ENCODE measurements around the gene GRK4. TPM values are rescaled to one million over a fixed set of nuclear protein-coding genes. Genes with fewer than 3 reads are reported as not detected.
"Not testable (repeated sequence)": the region's sequence is repeated elsewhere in the genome, so short reads cannot be mapped to it uniquely, and the experiment has no call there.

Gene GRK4
- polyA plus RNA-seq, 1 experiment: 3.7 TPM

DNA sequence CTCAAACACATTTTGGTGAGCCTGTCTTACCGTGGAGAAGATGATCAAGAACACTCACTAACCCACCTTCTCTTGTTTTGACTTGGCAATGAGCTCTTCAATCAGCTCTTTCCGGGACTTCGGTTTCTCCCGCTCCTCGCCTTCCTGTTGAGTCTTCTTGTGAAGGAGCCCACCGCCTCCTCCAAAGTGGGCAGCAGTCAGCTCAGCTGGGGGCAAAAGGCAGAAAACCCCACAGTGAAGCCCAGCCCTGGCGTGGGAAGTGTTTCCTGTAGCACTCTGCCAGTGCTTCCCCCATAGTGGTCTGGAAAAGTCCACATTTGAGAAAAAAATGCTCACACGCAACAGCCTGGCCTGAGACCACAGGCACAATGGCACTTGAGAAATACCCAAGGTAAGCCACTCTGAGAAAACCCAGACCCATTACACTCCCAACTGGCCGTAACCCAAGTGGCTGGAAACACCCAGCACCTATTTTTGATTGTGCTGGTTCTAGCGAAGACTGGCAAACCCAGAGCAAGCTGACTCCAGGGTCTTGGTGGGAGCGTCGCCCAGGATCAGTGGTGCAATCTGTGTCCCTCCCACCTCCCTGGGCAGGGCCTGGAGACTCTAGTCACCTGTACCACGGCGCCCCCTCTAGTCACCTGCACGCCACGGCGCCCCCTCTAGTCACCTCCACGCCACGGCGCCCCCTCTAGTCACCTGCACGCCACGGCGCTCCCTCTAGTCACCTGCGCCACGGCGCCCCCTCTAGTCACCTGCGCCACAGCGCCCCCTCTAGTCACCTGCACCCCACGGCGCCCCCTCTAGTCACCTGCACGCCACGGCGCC, 8.8 kb upstream of the GRK4 start:
- Histone ChIP-seq H3K27ac (ENCODE audit: low read depth, low read length) (no peak overlapping the region), H3K27me3 (ENCODE audit: control insufficient read depth, insufficient read depth, low read length) (no peaks in the 10 kb centered on the region), H3K9me3 (ENCODE audit: control insufficient read depth, insufficient read depth, low read length) (peaks cover 3% of the 10 kb centered on the region; the same call in 1 of the 2 replicates), H3K4me3 (ENCODE audit: low read depth, low read length) (no peak overlapping the region)
- DNase-seq (ENCODE audit: low read depth, low spot score): no peak
- ChIA-PET POLR2A (interaction anchor here (1.2 kb wide), 1 partner anchor 8 kb away, joined by 3 read pairs; no protein-coding TSS in a partner anchor), CTCF (interaction anchor here (1.9 kb wide), 1 partner anchor 10 kb away, joined by 4 read pairs; no protein-coding TSS in a partner anchor)
- no peak for TF ChIP-seq CTCF (IDR thresholded peaks at IDR 0.05; ENCODE audit: low read depth, low read length)

GRCh38 chr4:2955186-2956044, 8.0 kb upstream of the GRK4 start:
- POLR2A ChIA-PET; H3K27ac ChIP-seq (ENCODE audit: low read depth, low read length); H3K27me3 ChIP-seq (ENCODE audit: control insufficient read depth, insufficient read depth, low read length); DNase-seq (ENCODE audit: low read depth, low spot score); H3K9me3 ChIP-seq (ENCODE audit: control insufficient read depth, insufficient read depth, low read length); H3K4me3 ChIP-seq (ENCODE audit: low read depth, low read length): not testable (repeated sequence)
- CTCF ChIA-PET: interaction anchor here (0.8 kb wide), 1 partner anchor 91 kb away, joined by 3 read pairs; no protein-coding TSS in a partner anchor

DNA sequence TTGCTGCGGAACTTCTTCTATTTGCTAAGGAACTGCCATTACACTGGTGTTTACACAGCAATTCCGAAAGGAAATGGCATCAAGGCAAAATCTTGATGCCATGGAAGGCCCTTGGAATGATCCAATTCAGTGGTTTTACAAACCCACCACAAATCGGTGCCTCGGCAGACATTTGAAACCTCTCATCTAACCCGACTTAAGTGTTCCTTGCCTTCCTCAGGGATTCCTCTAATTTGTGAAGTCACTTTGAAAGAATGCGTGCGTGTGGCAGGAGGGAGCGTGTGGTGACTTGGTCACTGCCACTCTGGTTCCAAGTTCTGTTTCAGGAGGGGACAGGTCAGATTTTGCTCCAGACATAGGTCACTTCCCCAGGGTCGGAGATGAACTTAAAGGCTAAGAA, 4.9 kb upstream of the GRK4 start:
- POLR2A ChIA-PET: interaction anchor here (0.5 kb wide), 1 partner anchor 116 kb away, joined by 8 read pairs; no protein-coding TSS in a partner anchor

GRCh38 chr4:2960450-2960849, 2.9 kb upstream of the GRK4 start:
- H3K27ac ChIP-seq (ENCODE audit: low read depth, low read length); DNase-seq (ENCODE audit: low read depth, low spot score); POLR2A ChIA-PET; H3K4me3 ChIP-seq (ENCODE audit: low read depth, low read length); H3K9me3 ChIP-seq (ENCODE audit: control insufficient read depth, insufficient read depth, low read length); H3K27me3 ChIP-seq (ENCODE audit: control insufficient read depth, insufficient read depth, low read length); CTCF ChIA-PET: not testable (repeated sequence)

More for the DNA sequence above, 4.9 kb upstream of the GRK4 start:
- CTCF ChIA-PET: no interaction called here
- Histone ChIP-seq H3K4me3 (ENCODE audit: low read depth, low read length) (no peak overlapping the region), H3K9me3 (ENCODE audit: control insufficient read depth, insufficient read depth, low read length) (peaks cover 3% of the 10 kb centered on the region; the same call in 1 of the 2 replicates), H3K27ac (ENCODE audit: low read depth, low read length) (peak overlapping the region; percentile 39), H3K27me3 (ENCODE audit: control insufficient read depth, insufficient read depth, low read length) (no peaks in the 10 kb centered on the region)
- DNase-seq (ENCODE audit: low read depth, low spot score): no peak
- TF ChIP-seq CTCF (IDR thresholded peaks at IDR 0.05; ENCODE audit: low read depth, low read length): no peak

DNA sequence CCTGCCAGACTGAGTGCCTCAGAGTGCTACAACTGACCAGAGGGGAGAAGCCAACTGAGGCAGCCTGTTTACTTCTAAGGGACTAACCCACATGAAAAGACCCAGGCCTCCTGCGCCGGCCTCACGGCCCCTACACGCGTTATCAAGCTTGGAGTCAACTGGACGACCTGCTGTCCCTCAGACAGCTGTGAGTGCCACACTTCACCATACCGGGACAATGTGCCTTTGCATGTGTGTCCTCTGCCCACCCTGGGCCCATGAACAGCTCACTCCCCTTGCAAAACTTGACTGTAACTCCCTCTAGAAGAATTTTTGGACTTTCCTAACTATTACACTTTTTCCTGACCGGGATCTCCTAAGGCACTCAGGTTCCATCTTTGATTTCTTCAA, 2.0 kb upstream of the GRK4 start:
- no peaks in the 10 kb centered on the region for H3K9me3 ChIP-seq (ENCODE audit: control insufficient read depth, insufficient read depth, low read length)
- no peak overlapping the region for H3K27ac ChIP-seq (ENCODE audit: low read depth, low read length)
- H3K4me3 ChIP-seq (ENCODE audit: low read depth, low read length): peak overlapping the region; percentile 96
- H3K27me3 ChIP-seq (ENCODE audit: control insufficient read depth, insufficient read depth, low read length): no peaks in the 10 kb centered on the region
- POLR2A ChIA-PET: no interaction called here
- CTCF ChIA-PET: no interaction called here
- DNase-seq (ENCODE audit: low read depth, low spot score): no peak
- TF ChIP-seq CTCF (IDR thresholded peaks at IDR 0.05; ENCODE audit: low read depth, low read length): no peak

Data from AG04450 (cell line).